GM12891 (cell line): Measurements from ENCODE around the gene JAKMIP3.

Experiments
- DNase-seq: peaks from one replicate; pipeline ENCODE4 v3.0.0; 2011; ENCODE audit warnings: low spot score; ENCODE audit not compliant: insufficient read length
- FAIRE-seq: peaks from 2 replicates; lab custom pipeline; 2011; peaks lifted over from hg19 to GRCh38; lab: Jason Lieb, UNC
- PAX5 ChIP-seq: IDR thresholded peaks from 2 replicates; pipeline ENCODE4 v1.6.1; 2011; ENCODE audit warnings: low read length, moderate library complexity, mild to moderate bottlenecking; ENCODE audit not compliant: insufficient read depth, severe bottlenecking
- POLR2A ChIP-seq: IDR thresholded peaks from 2 replicates; pipeline ENCODE4 v1.6.1; 2011; ENCODE audit warnings: low read depth, low read length, control low read depth
- POLR2AphosphoS5 ChIP-seq: IDR thresholded peaks from 2 replicates; pipeline ENCODE4 v1.6.1; 2011; ENCODE audit warnings: low read depth, low read length, control low read depth
- POU2F2 ChIP-seq: IDR thresholded peaks from 2 replicates; pipeline ENCODE4 v1.6.1; 2011; ENCODE audit warnings: low read depth, mild to moderate bottlenecking, control low read depth, low read length, moderate library complexity
- SPI1 ChIP-seq: IDR thresholded peaks from 2 replicates; pipeline ENCODE4 v1.6.1; 2011; ENCODE audit warnings: low read depth, low read length, control low read depth
- TAF1 ChIP-seq: IDR thresholded peaks from 2 replicates; pipeline ENCODE4 v1.6.1; 2011; ENCODE audit warnings: low read depth, low read length, control low read depth

JAKMIP3 gene

GRCh38 chr10:132062116-132062515 is 3.6 kb upstream of the JAKMIP3 start:
- TF ChIP-seq POLR2A (no peak), POU2F2 (no peak), PAX5 (no peak), SPI1 (no peak), TAF1 (no peak), POLR2AphosphoS5 (no peak)
- no peak for FAIRE-seq
- no peak for DNase-seq

GRCh38 chr10:132062641-132063390 is 2.9 kb upstream of the JAKMIP3 start:
- no peak for FAIRE-seq
- no peak for DNase-seq

GRCh38 chr10:132063432-132063831 is 2.3 kb upstream of the JAKMIP3 start:
- no peak for DNase-seq
- no peak for FAIRE-seq

More at GRCh38 chr10:132062641-132063390, 2.9 kb upstream of the JAKMIP3 start:
- TF ChIP-seq PAX5 (no peak), TAF1 (no peak), SPI1 (no peak), POU2F2 (no peak), POLR2A (no peak), POLR2AphosphoS5 (no peak)

GRCh38 chr10:132064082-132064755 is 1.5 kb upstream of the JAKMIP3 start:
- FAIRE-seq (no peak), DNase-seq (no peak)

More at GRCh38 chr10:132063432-132063831, 2.3 kb upstream of the JAKMIP3 start:
- TF ChIP-seq SPI1 (no peak), POU2F2 (no peak), POLR2A (no peak), POLR2AphosphoS5 (no peak), TAF1 (no peak), PAX5 (no peak)

GRCh38 chr10:132064771-132065437 is 842 bp upstream of the JAKMIP3 start:
- FAIRE-seq (no peak), DNase-seq (no peak)
- TF ChIP-seq POLR2AphosphoS5 (no peak), TAF1 (no peak), POU2F2 (no peak), POLR2A (no peak), PAX5 (no peak), SPI1 (no peak)

More at GRCh38 chr10:132064082-132064755, 1.5 kb upstream of the JAKMIP3 start:
- no peak for TF ChIP-seq POLR2AphosphoS5
- no peak for TF ChIP-seq PAX5
- no peak for TF ChIP-seq SPI1

GRCh38 chr10:132066186-132066585 is 440 bp downstream of the JAKMIP3 start:
- FAIRE-seq (no peak), DNase-seq (no peak)
- TF ChIP-seq SPI1, result no peak
- TF ChIP-seq POLR2AphosphoS5, result no peak
- TF ChIP-seq PAX5, result no peak
- no peak for TF ChIP-seq TAF1
- TF ChIP-seq POU2F2, result no peak
- TF ChIP-seq POLR2A, result no peak

- no peak for DNase-seq
- no peak for TF ChIP-seq PAX5
- no peak for TF ChIP-seq POLR2A
- no peak for TF ChIP-seq SPI1
- no peak for TF ChIP-seq POU2F2
- TF ChIP-seq TAF1, result no peak
- TF ChIP-seq POLR2AphosphoS5, result no peak
- no peak for FAIRE-seq
These were observed 1.1 kb downstream of the JAKMIP3 start for GRCh38 chr10:132066812-132067211.

- DNase-seq, result no peak
- no peak for FAIRE-seq
- TF ChIP-seq POLR2AphosphoS5, result no peak
- no peak for TF ChIP-seq SPI1
- no peak for TF ChIP-seq TAF1
- TF ChIP-seq POU2F2, result no peak
- no peak for TF ChIP-seq POLR2A
- TF ChIP-seq PAX5, result no peak
These were observed 2.8 kb downstream of the JAKMIP3 start for GRCh38 chr10:132068431-132069121.
